Fibroblast of mammary gland (primary cell): Measurements from ENCODE around the gene SLC6A11.
A peak's percentile ranks its signal among the peaks of the same experiment; 100 is the strongest.

Source experiments
- DNase-seq: peaks from one replicate; pipeline ENCODE4 v3.0.0-alpha.2; 2010; ENCODE audit warnings: low read depth
- H3K4me3 ChIP-seq: 2 replicates; pipeline ENCODE4 v1.5.1; 2011; ENCODE audit warnings: low read depth, mild to moderate bottlenecking, low read length, moderate library complexity; ENCODE audit not compliant: control insufficient read depth
- CTCF ChIP-seq: conservative IDR thresholded peaks from 2 replicates; pipeline ENCODE4 v1.5.1; 2011; ENCODE audit warnings: low read depth, low read length, inconsistent platforms; ENCODE audit not compliant: control insufficient read depth, insufficient read depth

The SLC6A11 gene

GRCh38 chr3:10855871-10856662 lies 40.0 kb downstream of the SLC6A11 start:
- DNase-seq = no peak
- TF ChIP-seq CTCF = peak; percentile 38
- H3K4me3 ChIP-seq = no peak overlapping the region

DNA sequence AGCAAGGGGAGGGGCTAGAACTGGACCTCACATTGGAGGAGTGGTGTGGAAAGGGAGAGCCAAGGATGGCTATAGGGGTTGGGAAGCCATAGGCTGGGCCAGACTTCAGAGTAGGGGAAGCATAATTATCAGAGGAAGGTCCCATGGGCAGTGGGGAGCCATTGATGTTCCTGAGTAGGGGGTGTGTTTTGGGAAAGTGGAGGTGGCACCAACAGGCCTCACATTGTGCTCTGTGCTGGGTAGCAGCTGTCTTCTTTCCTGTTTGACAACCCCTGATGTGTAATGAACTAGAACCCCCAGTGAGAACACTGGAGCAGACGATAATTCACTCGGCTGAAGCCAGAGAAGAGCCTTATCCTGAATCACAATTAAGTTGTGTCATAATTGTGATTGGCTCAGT lies 41.2 kb downstream of the SLC6A11 start:
- TF ChIP-seq CTCF = no peak
- H3K4me3 ChIP-seq = no peak overlapping the region
- DNase-seq = no peak

- DNase-seq = no peak
- TF ChIP-seq CTCF = no peak
- H3K4me3 ChIP-seq = no peak overlapping the region
Observed at GRCh38 chr3:10858091-10858490, 42.1 kb downstream of the SLC6A11 start.

- H3K4me3 ChIP-seq = no peak overlapping the region
- peak; percentile 5 for DNase-seq
- no peak for TF ChIP-seq CTCF
Observed at GRCh38 chr3:10867384-10867783, 51.4 kb downstream of the SLC6A11 start.

DNA sequence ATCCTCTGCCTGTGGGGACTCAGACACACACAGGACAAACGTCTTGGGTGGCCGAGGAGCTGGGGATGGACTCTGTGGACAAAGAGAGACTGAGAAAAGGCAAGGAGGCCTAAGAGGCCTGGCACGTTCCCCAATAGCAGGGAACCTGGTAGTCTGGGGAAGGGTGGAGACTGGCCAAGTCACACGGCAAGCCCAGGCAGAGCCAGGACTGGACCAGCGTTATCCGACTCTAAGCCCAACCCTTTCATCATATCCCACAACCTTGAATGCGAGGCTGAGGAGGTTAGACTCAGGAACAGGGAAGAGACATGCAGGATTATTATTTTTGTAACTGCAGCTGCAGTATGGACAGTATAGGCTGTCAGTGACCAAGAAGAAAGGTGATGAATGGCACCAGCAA lies 53.4 kb downstream of the SLC6A11 start:
- no peak for TF ChIP-seq CTCF
- no peak overlapping the region for H3K4me3 ChIP-seq
- no peak for DNase-seq

- no peak for DNase-seq
- TF ChIP-seq CTCF = no peak
- no peak overlapping the region for H3K4me3 ChIP-seq
Observed at GRCh38 chr3:10870296-10870695, 54.3 kb downstream of the SLC6A11 start.
